K562 (cell line): Measurements from ENCODE around the gene COLEC12. TPM values are rescaled to one million over a fixed set of nuclear protein-coding genes. Genes with fewer than 3 reads are reported as not detected.

Source experiments
- ATAC-seq: fragments of 200-7000 bp; cut with Tn5 transposase; 3 replicates; pipeline ENCODE4 v1.9.1; 2020; ENCODE audit warnings: moderate library complexity
- BruUV-seq: library from RNA; stranded (reverse); fragments of 400-500 nt; replicated peaks from 2 replicates; lab custom pipeline; 2021; lab: Mats Ljungman, UMichigan
- CTCF ChIA-PET: fragments of 300-600 bp; formaldehyde crosslinking; extraction: SDS; loops from one replicate; lab custom pipeline; 2021; ENCODE audit warnings: low intra/inter-chr PET ratio; lab: Yijun Ruan, JAX
- POLR2A ChIA-PET: fragments of 300-600, 350-650 bp; sonication (Branson Sonifier 250); formaldehyde crosslinking; extraction: SDS; loops from one replicate; lab custom pipeline; 2021; ENCODE audit warnings: antibody characterized with exemption, inconsistent platforms; lab: Yijun Ruan, JAX
- DNase-seq, 4 experiments: peaks; one replicate each; pipeline versions ENCODE4 v3.0.0 to v3.0.0-alpha.2; 2011 to 2018; ENCODE audit warnings: low spot score in 3 of 4, mixed read lengths in 3 of 4; ENCODE audit errors: extremely low read depth in 1 of 4
- FAIRE-seq: peaks from 2 replicates; lab custom pipeline; 2011; peaks lifted over from hg19 to GRCh38; lab: Jason Lieb, UNC
- H2AFZ ChIP-seq: 2 replicates; pipeline ENCODE4 v1.6.0; 2011; ENCODE audit warnings: low read depth, low read length, control low read depth, inconsistent platforms
- H3K27ac ChIP-seq: fragments of 200-600 bp; 3 replicates; pipeline ENCODE4 v1.8.0; 2011; ENCODE audit warnings: low read depth, mild to moderate bottlenecking, control low read depth, inconsistent platforms, low read length, moderate library complexity, mixed read lengths; ENCODE audit errors: extremely low read depth
- H3K27me3 ChIP-seq, 2 experiments: fragments of 300-600 bp in 1 of 2; 2 replicates in 1 of 2; 3 replicates in 1 of 2; pipeline versions ENCODE4 v1.6.0 to v1.8.0; 2011; ENCODE audit warnings: inconsistent platforms in 2 of 2, low read length in 2 of 2, mild to moderate bottlenecking in 1 of 2, mixed read lengths in 1 of 2, moderate library complexity in 1 of 2; ENCODE audit not compliant: control insufficient read depth in 2 of 2, insufficient read depth in 2 of 2
- H3K36me3 ChIP-seq: fragments of 300-600 bp; 3 replicates; pipeline ENCODE4 v1.8.0; 2011; ENCODE audit warnings: mild to moderate bottlenecking, low read length, inconsistent platforms; ENCODE audit not compliant: control insufficient read depth, insufficient read depth
- H3K4me1 ChIP-seq, 2 experiments: fragments of 200-600 bp in 1 of 2; replicated peaks in 1 of 2; 2 replicates in 1 of 2; 3 replicates in 1 of 2; pipeline versions ENCODE4 v1.5.1 to v1.8.0; 2011; ENCODE audit warnings: inconsistent platforms in 2 of 2, low read length in 2 of 2, mild to moderate bottlenecking in 1 of 2, mixed read lengths in 1 of 2, moderate library complexity in 1 of 2; ENCODE audit not compliant: control insufficient read depth in 2 of 2, insufficient read depth in 2 of 2
- H3K4me2 ChIP-seq: 2 replicates; pipeline ENCODE4 v1.6.1; 2011; ENCODE audit warnings: low read length, control low read depth, inconsistent platforms, mixed read lengths; ENCODE audit not compliant: insufficient read depth
- H3K4me3 ChIP-seq: fragments of 200-600 bp; sonication (generic), shearing (Covaris generic); 2 replicates; pipeline ENCODE4 v1.5.1; 2016; ENCODE audit warnings: control low read depth, inconsistent platforms
- H3K79me2 ChIP-seq: fragments of 200-600 bp; 3 replicates; pipeline ENCODE4 v1.8.0; 2011; ENCODE audit warnings: low read length, inconsistent platforms; ENCODE audit not compliant: control insufficient read depth, insufficient read depth
- H3K9ac ChIP-seq, 2 experiments: 2 replicates each; pipeline versions ENCODE4 v1.6.0 to v1.6.1; 2011; ENCODE audit warnings: low read depth in 2 of 2, low read length in 2 of 2, control low read depth in 1 of 2, inconsistent platforms in 1 of 2, mild to moderate bottlenecking in 1 of 2, mixed read lengths in 1 of 2; ENCODE audit not compliant: insufficient read depth in 1 of 2
- H3K9me1 ChIP-seq: one replicate; pipeline ENCODE4 v1.6.0; 2011; ENCODE audit warnings: inconsistent platforms, mild to moderate bottlenecking, low read length, moderate library complexity; ENCODE audit not compliant: control insufficient read depth, insufficient read depth
- H3K9me3 ChIP-seq: replicated peaks from 2 replicates; pipeline ENCODE4 v1.5.1; 2011; ENCODE audit warnings: low read depth, low read length, inconsistent platforms; ENCODE audit not compliant: control insufficient read depth, insufficient read depth
- H4K20me1 ChIP-seq: replicated peaks from 2 replicates; pipeline ENCODE4 v1.6.1; 2011; ENCODE audit warnings: low read length, inconsistent platforms, mixed read lengths; ENCODE audit not compliant: control insufficient read depth, insufficient read depth
- EGR1 ChIP-seq: fragments of 450-650 bp; conservative IDR thresholded peaks from 2 replicates; pipeline ENCODE4 v1.6.1; 2017; ENCODE audit warnings: mild to moderate bottlenecking
- ETV6 ChIP-seq, 3 experiments: fragments of 150-350 bp in 1 of 3; sonication (generic) in 1 of 3; formaldehyde crosslinking in 1 of 3; IDR thresholded peaks; 2 replicates each; pipeline versions ENCODE4 v1.6.1 to v1.8.0; 2014 to 2022; ENCODE audit warnings: borderline replicate concordance in 2 of 3, low read depth in 2 of 3, antibody characterized with exemption in 1 of 3, low read length in 1 of 3, mild to moderate bottlenecking in 1 of 3, missing genetic modification reagents in 1 of 3
- NCOR1 ChIP-seq: fragments of 450-650 bp; IDR thresholded peaks from 2 replicates; pipeline ENCODE4 v1.6.1; 2016; ENCODE audit warnings: mild to moderate bottlenecking, moderate library complexity
- WGBS: fragments of 100-300 bp; shearing (Covaris generic); methylation state at CpG from one replicate; pipeline ENCODE4 v1.1.6; 2016; ENCODE audit warnings: low coverage, mixed read lengths; ENCODE audit not compliant: insufficient coverage; ENCODE audit errors: missing lambda C conversion rate; 5-methylcytosine and 5-hydroxymethylcytosine counted together
- in situ Hi-C: fragments of 300-500 bp; cut with MboI; formaldehyde crosslinking; loops from 4 replicates; pipeline ENCODE4 v1.15.0; 2018; ENCODE audit warnings: inconsistent platforms, mixed read lengths
- intact Hi-C: fragments of 100-400 bp; cut with micrococcal nuclease; formaldehyde crosslinking; loops from 2 replicates; pipeline ENCODE4 v1.14.2; 2022
- polyA plus RNA-seq, 8 experiments: library from polyadenylated mRNA; depleted of rRNA in 4 of 8; stranded (reverse) in 5 of 8; unstranded in 3 of 8; fragments of >200 nt; fragmentation: Nextera tagmentation in 2 of 8; fragmentation: Illumina TruSeq in 1 of 8; extraction: Ambion mirVana in 2 of 8; extraction: Trizol in 1 of 8; gene quantifications; 2 replicates each; pipeline versions ENCODE4 v1.2.1 to v1.2.3, GENCODE V29; 2011 to 2014; ENCODE audit warnings: inconsistent platforms in 1 of 8, missing spikeins in 1 of 8
- total RNA-seq, 7 experiments: library from RNA; depleted of rRNA in 6 of 7; stranded (reverse); fragments of >200 nt in 6 of 7; fragmentation: Illumina TruSeq in 2 of 7; extraction: Trizol in 2 of 7; gene quantifications; 2 replicates each; pipeline versions ENCODE4 v1.2.1 to v1.2.3, GENCODE V29; 2011 to 2021; ENCODE audit warnings: low replicate concordance in 1 of 7
- TF ChIP-seq, protein P1 (sequence below), 3 experiments: fragments of 200-800 bp in 1 of 3; fragments of 250-450 bp in 1 of 3; fragments of 450-650 bp in 1 of 3; sonication (Bioruptor Pico) in 1 of 3; sonication (Bioruptor generic) in 1 of 3; formaldehyde crosslinking in 1 of 3; IDR thresholded peaks; 2 replicates each; pipeline versions ENCODE4 v1.6.1 to v1.8.0; 2016 to 2022; ENCODE audit warnings: mild to moderate bottlenecking in 2 of 3, missing genetic modification characterization in 2 of 3, missing compliant biosample characterization in 1 of 3, moderate library complexity in 1 of 3
- TF ChIP-seq, protein P2 (sequence below), 2 experiments: fragments of 450-650 bp in 1 of 2; sonication (generic) in 1 of 2; formaldehyde crosslinking in 1 of 2; IDR thresholded peaks; 2 replicates each; pipeline versions ENCODE4 v1.7.1 to v1.9.0; 2016 to 2022; ENCODE audit warnings: inconsistent platforms in 1 of 2, mild to moderate bottlenecking in 1 of 2, missing genetic modification reagents in 1 of 2
- TF ChIP-seq, protein P3 (sequence below): sonication (generic); formaldehyde crosslinking; IDR thresholded peaks from 2 replicates; pipeline ENCODE4 v1.8.0; 2022; ENCODE audit warnings: mild to moderate bottlenecking, low read depth, missing genetic modification reagents

Gene COLEC12
- total and polyA plus RNA-seq, 9 of the 15 experiments (the other 6 are each of a cell fraction or from before 2014, with no cell fraction given) = 0.04 TPM; not detected in 8

DNA sequence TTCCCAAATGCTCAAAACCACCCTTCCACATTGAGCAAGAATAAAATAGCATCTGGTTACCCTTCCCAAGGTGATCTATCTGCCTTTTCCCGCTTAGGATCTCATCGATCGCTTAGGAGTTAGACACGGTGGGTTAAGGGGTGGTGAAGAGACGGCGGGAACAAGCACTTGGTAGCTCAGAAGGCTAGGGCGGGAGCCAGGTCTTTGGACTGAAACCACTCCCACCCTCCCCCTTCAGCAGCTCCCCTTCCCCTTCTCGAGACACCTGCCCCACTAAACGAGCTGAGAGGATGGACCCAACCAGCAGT, 233.2 kb downstream of the COLEC12 start:
- peak overlapping the region; percentile 99 for H3K4me2 ChIP-seq
- H3K27me3 ChIP-seq = no peaks in the 10 kb centered on the region
- peak overlapping the region; percentile 99 for H2AFZ ChIP-seq
- H4K20me1 ChIP-seq = no peaks in the 10 kb centered on the region
- no TSS peak for BruUV-seq
- intact Hi-C loops (loop anchor here (5.0 kb wide), 1 partner anchor 110 kb away; the partner anchor contains the start of gene USP14), in situ Hi-C loops (no loop called here)
- 0% methylated on average over 9 of the region's 9 CpGs for WGBS
- H3K79me2 ChIP-seq = peaks cover 44% of the 10 kb centered on the region
- no peak for DNase-seq
- H3K9me3 ChIP-seq = no peaks in the 10 kb centered on the region
- peak overlapping the region; percentile 98 to 99 for H3K9ac ChIP-seq
- H3K9me1 ChIP-seq = no peaks in the 10 kb centered on the region
- ChIA-PET POLR2A (interaction anchor here (0.6 to 3.1 kb wide), 19 partner anchors 9 to 536 kb away, joined by 3 to 20 read pairs (median 3); no protein-coding TSS in a partner anchor), CTCF (no interaction called here)
- peak overlapping the region; percentile 80 for H3K4me3 ChIP-seq
- peaks cover 17 to 24% of the 10 kb centered on the region in 2 experiments for H3K4me1 ChIP-seq
- peaks cover 38% of the 10 kb centered on the region for H3K36me3 ChIP-seq
- ATAC-seq = peak; percentile 67
- H3K27ac ChIP-seq = peak overlapping the region; percentile 98
- FAIRE-seq = no peak
- TF ChIP-seq, protein P1, sequence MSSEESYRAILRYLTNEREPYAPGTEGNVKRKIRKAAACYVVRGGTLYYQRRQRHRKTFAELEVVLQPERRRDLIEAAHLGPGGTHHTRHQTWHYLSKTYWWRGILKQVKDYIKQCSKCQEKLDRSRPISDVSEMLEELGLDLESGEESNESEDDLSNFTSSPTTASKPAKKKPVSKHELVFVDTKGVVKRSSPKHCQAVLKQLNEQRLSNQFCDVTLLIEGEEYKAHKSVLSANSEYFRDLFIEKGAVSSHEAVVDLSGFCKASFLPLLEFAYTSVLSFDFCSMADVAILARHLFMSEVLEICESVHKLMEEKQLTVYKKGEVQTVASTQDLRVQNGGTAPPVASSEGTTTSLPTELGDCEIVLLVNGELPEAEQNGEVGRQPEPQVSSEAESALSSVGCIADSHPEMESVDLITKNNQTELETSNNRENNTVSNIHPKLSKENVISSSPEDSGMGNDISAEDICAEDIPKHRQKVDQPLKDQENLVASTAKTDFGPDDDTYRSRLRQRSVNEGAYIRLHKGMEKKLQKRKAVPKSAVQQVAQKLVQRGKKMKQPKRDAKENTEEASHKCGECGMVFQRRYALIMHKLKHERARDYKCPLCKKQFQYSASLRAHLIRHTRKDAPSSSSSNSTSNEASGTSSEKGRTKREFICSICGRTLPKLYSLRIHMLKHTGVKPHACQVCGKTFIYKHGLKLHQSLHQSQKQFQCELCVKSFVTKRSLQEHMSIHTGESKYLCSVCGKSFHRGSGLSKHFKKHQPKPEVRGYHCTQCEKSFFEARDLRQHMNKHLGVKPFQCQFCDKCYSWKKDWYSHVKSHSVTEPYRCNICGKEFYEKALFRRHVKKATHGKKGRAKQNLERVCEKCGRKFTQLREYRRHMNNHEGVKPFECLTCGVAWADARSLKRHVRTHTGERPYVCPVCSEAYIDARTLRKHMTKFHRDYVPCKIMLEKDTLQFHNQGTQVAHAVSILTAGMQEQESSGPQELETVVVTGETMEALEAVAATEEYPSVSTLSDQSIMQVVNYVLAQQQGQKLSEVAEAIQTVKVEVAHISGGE (CRISPR knock-in tag; IDR thresholded peaks at IDR 0.05) = 0 out of 6 replicates have a peak, but pooled peaks of 1 of the 3 experiments have one; percentile 9
- TF ChIP-seq, protein P2, sequence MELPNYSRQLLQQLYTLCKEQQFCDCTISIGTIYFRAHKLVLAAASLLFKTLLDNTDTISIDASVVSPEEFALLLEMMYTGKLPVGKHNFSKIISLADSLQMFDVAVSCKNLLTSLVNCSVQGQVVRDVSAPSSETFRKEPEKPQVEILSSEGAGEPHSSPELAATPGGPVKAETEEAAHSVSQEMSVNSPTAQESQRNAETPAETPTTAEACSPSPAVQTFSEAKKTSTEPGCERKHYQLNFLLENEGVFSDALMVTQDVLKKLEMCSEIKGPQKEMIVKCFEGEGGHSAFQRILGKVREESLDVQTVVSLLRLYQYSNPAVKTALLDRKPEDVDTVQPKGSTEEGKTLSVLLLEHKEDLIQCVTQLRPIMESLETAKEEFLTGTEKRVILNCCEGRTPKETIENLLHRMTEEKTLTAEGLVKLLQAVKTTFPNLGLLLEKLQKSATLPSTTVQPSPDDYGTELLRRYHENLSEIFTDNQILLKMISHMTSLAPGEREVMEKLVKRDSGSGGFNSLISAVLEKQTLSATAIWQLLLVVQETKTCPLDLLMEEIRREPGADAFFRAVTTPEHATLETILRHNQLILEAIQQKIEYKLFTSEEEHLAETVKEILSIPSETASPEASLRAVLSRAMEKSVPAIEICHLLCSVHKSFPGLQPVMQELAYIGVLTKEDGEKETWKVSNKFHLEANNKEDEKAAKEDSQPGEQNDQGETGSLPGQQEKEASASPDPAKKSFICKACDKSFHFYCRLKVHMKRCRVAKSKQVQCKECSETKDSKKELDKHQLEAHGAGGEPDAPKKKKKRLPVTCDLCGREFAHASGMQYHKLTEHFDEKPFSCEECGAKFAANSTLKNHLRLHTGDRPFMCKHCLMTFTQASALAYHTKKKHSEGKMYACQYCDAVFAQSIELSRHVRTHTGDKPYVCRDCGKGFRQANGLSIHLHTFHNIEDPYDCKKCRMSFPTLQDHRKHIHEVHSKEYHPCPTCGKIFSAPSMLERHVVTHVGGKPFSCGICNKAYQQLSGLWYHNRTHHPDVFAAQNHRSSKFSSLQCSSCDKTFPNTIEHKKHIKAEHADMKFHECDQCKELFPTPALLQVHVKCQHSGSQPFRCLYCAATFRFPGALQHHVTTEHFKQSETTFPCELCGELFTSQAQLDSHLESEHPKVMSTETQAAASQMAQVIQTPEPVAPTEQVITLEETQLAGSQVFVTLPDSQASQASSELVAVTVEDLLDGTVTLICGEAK (IDR thresholded peaks at IDR 0.05) = peak; percentile 41; the same call in 1 of the 2 replicates
- TF ChIP-seq, protein P2 (CRISPR knock-in tag; IDR thresholded peaks at IDR 0.05) = no peak
- TF ChIP-seq NCOR1 (no peak), ETV6 (IDR thresholded peaks at IDR 0.05; ENCODE audit: borderline replicate concordance in 1 of 2, low read depth in 2 of 2, low read length in 1 of 2) (no peak), ETV6 (CRISPR knock-in tag; IDR thresholded peaks at IDR 0.05; ENCODE audit: borderline replicate concordance) (no peak), EGR1 (0 out of 2 replicates have a peak, but pooled peaks have one; percentile 50)
- TF ChIP-seq, protein P3, sequence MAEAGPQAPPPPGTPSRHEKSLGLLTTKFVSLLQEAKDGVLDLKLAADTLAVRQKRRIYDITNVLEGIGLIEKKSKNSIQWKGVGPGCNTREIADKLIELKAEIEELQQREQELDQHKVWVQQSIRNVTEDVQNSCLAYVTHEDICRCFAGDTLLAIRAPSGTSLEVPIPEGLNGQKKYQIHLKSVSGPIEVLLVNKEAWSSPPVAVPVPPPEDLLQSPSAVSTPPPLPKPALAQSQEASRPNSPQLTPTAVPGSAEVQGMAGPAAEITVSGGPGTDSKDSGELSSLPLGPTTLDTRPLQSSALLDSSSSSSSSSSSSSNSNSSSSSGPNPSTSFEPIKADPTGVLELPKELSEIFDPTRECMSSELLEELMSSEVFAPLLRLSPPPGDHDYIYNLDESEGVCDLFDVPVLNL (CRISPR knock-in tag) = peak; percentile 72; the same call in 1 of the 2 replicates
